ENCODE measurements around the gene ATF7.

ATF7 gene

DNA sequence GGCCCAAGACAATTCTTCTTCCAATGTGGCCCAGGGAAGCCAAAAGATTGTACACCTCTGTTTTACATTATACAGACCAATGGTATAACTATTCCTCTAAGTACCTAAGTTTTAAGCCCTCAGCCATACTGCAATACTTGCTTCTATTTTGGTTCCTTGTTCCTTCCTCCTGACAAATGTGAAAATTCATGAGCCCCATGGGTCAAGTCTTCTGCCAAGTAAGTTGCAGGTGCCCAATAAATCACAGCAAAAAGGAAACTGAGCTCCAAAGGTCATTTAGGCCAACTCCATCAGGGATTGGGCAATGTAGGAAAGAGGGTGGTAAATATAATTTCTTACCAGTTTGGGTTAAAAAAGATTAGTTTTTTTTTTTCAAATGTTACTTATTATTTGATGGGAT is 61.2 kb downstream of the ATF7 start:
- Histone ChIP-seq H3K4me2 (ENCODE audit: low read length) (no peak overlapping the region), H3K27me3 (ENCODE audit: low read depth, low read length) (no peaks in the 10 kb centered on the region), H3K4me3 (ENCODE audit: low read length) (no peak overlapping the region), H3K4me1 (ENCODE audit: low read length) (no peaks in the 10 kb centered on the region), H3K27ac (ENCODE audit: low read length) (no peak overlapping the region), H3K9me3 (ENCODE audit: insufficient read depth, low read length) (no peaks in the 10 kb centered on the region), H4K20me1 (ENCODE audit: insufficient read depth, low read length) (no peaks in the 10 kb centered on the region), H2AFZ (ENCODE audit: low read depth, low read length) (no peak overlapping the region), H3K79me2 (ENCODE audit: low read length) (no peaks in the 10 kb centered on the region), H3K9ac (ENCODE audit: low read length) (no peak overlapping the region), H3K36me3 (replicated peaks; ENCODE audit: low read depth, low read length) (peaks cover 3% of the 10 kb centered on the region)
- no peak for TF ChIP-seq EZH2phosphoT487 (IDR thresholded peaks at IDR 0.05; ENCODE audit: low read depth)
- TF ChIP-seq, protein P1, sequence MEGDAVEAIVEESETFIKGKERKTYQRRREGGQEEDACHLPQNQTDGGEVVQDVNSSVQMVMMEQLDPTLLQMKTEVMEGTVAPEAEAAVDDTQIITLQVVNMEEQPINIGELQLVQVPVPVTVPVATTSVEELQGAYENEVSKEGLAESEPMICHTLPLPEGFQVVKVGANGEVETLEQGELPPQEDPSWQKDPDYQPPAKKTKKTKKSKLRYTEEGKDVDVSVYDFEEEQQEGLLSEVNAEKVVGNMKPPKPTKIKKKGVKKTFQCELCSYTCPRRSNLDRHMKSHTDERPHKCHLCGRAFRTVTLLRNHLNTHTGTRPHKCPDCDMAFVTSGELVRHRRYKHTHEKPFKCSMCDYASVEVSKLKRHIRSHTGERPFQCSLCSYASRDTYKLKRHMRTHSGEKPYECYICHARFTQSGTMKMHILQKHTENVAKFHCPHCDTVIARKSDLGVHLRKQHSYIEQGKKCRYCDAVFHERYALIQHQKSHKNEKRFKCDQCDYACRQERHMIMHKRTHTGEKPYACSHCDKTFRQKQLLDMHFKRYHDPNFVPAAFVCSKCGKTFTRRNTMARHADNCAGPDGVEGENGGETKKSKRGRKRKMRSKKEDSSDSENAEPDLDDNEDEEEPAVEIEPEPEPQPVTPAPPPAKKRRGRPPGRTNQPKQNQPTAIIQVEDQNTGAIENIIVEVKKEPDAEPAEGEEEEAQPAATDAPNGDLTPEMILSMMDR (IDR thresholded peaks at IDR 0.05; ENCODE audit: low read depth, low read length), result no peak

DNA sequence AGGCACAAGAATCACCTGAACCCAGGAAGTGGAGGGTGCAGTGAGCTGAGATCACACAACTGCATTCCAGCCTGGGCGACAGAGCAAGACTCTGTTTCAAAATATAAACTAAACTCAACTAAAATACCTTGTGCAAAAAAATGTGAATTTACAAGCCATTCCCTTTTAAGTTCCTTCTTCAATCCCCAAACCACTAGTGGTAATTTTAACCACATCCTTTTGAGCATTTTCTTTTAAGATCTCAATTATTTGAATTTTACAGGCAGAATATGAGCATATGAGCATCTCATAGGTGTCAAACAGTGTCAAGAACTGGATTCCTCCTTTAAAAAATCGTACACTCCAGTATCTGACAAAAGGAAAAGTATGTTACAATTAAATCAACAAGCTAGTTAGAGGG is 61.9 kb downstream of the ATF7 start:
- Histone ChIP-seq H3K36me3 (replicated peaks; ENCODE audit: low read depth, low read length) (peaks cover 3% of the 10 kb centered on the region), H3K9me3 (ENCODE audit: insufficient read depth, low read length) (no peaks in the 10 kb centered on the region), H3K4me2 (ENCODE audit: low read length) (no peak overlapping the region), H3K27me3 (ENCODE audit: low read depth, low read length) (no peaks in the 10 kb centered on the region), H3K9ac (ENCODE audit: low read length) (no peak overlapping the region), H3K4me1 (ENCODE audit: low read length) (peaks cover 1% of the 10 kb centered on the region), H2AFZ (ENCODE audit: low read depth, low read length) (no peak overlapping the region), H3K4me3 (ENCODE audit: low read length) (no peak overlapping the region), H4K20me1 (ENCODE audit: insufficient read depth, low read length) (no peaks in the 10 kb centered on the region), H3K27ac (ENCODE audit: low read length) (no peak overlapping the region), H3K79me2 (ENCODE audit: low read length) (no peaks in the 10 kb centered on the region)
- TF ChIP-seq, protein P1 (IDR thresholded peaks at IDR 0.05; ENCODE audit: low read depth, low read length), result no peak
- no peak for TF ChIP-seq EZH2phosphoT487 (IDR thresholded peaks at IDR 0.05; ENCODE audit: low read depth)

DNA sequence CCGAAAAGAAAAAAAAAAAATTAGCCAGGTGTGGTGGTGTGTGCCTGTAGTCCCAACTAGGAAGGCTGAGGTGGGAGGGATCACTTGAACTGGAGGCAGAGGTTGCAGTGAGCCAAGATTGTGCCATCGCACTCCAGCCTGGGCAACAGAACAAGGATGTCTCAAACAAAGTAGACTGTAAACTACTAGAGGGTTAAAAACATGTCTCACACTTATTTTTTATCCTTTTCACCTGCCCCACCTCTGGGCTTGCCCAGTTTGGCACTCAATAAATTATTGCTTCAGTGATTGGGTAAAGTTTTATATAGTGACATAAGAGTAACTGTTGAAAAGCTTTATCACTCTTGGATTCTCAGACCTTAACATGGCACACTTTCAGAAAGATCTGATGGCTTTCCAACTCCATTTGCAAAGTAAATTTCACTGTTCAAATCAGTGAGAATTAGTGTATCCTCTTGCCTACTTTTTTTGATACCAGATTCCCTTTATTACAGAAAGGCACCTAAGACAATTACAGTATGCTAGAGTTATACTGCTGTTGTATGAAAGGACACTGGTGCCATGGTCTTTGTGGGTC is 62.6 kb downstream of the ATF7 start:
- no peak overlapping the region for H3K4me2 ChIP-seq (ENCODE audit: low read length)
- H3K27ac ChIP-seq (ENCODE audit: low read length), result no peak overlapping the region
- peaks cover 9% of the 10 kb centered on the region for H3K4me1 ChIP-seq (ENCODE audit: low read length)
- H3K27me3 ChIP-seq (ENCODE audit: low read depth, low read length), result no peaks in the 10 kb centered on the region
- H2AFZ ChIP-seq (ENCODE audit: low read depth, low read length), result no peak overlapping the region
- no peak overlapping the region for H3K4me3 ChIP-seq (ENCODE audit: low read length)
- H4K20me1 ChIP-seq (ENCODE audit: insufficient read depth, low read length), result no peaks in the 10 kb centered on the region
- no peak overlapping the region for H3K9ac ChIP-seq (ENCODE audit: low read length)
- H3K36me3 ChIP-seq (replicated peaks; ENCODE audit: low read depth, low read length), result peaks cover 3% of the 10 kb centered on the region
- H3K79me2 ChIP-seq (ENCODE audit: low read length), result no peaks in the 10 kb centered on the region
- no peaks in the 10 kb centered on the region for H3K9me3 ChIP-seq (ENCODE audit: insufficient read depth, low read length)
- no peak for TF ChIP-seq EZH2phosphoT487 (IDR thresholded peaks at IDR 0.05; ENCODE audit: low read depth)
- TF ChIP-seq, protein P1 (IDR thresholded peaks at IDR 0.05; ENCODE audit: low read depth, low read length), result no peak

DNA sequence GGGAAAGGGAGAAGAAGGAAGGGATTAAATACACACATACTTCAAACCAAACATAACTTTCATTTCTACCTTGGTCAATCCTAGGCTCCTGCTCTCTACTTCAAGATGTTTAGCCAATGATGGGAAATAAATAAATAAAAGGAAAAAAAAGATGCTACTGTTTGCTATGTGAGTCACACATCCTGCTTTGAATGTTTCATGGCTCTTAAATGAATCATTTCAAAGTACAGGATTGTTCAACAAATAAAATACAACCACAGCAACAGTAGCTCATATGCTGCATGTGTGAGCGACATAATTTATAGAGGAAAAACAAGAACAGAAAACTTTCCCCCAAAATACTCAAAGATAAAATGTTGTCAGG is 64.6 kb downstream of the ATF7 start:
- no peaks in the 10 kb centered on the region for H4K20me1 ChIP-seq (ENCODE audit: insufficient read depth, low read length)
- H2AFZ ChIP-seq (ENCODE audit: low read depth, low read length), result no peak overlapping the region
- no peak for TF ChIP-seq EZH2phosphoT487 (IDR thresholded peaks at IDR 0.05; ENCODE audit: low read depth)
- TF ChIP-seq, protein P1 (IDR thresholded peaks at IDR 0.05; ENCODE audit: low read depth, low read length), result no peak
- no peaks in the 10 kb centered on the region for H3K27me3 ChIP-seq (ENCODE audit: low read depth, low read length)
- H3K9ac ChIP-seq (ENCODE audit: low read length), result no peak overlapping the region
- no peaks in the 10 kb centered on the region for H3K79me2 ChIP-seq (ENCODE audit: low read length)
- no peak overlapping the region for H3K4me2 ChIP-seq (ENCODE audit: low read length)
- H3K9me3 ChIP-seq (ENCODE audit: insufficient read depth, low read length), result no peaks in the 10 kb centered on the region
- H3K4me1 ChIP-seq (ENCODE audit: low read length), result peaks cover 16% of the 10 kb centered on the region
- no peak overlapping the region for H3K4me3 ChIP-seq (ENCODE audit: low read length)
- no peak overlapping the region for H3K27ac ChIP-seq (ENCODE audit: low read length)
- peaks cover 3% of the 10 kb centered on the region for H3K36me3 ChIP-seq (replicated peaks; ENCODE audit: low read depth, low read length)

Data from OCI-LY3 (cell line).